ENCODE measurements around the gene PDE8B. TPM values are rescaled to one million over a fixed set of nuclear protein-coding genes. Genes with fewer than 3 reads are reported as not detected.
A peak's percentile ranks its signal among the peaks of the same experiment; 100 is the strongest.

The PDE8B gene
- total RNA-seq, 1 donor from 2014 or later: under 0.01 TPM

DNA sequence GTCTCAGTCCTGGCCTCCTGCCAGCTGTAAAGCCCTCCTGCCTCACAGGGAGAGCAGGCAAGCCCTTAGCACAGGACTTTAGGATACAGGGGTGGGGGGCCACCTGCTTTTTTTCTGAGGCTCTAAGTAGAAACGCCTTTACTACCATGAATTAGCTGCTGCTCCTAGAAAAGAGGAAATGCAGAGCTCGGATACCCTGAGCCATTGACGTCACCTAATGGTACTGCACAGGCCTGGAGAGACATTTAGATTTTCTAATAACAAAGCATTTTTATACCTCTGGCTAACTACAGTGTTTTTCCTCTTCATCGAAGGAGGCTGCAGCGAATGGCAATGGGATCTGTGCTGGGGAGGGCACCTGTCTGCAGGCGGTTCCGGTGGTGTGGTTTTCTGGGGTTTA, 144.6 kb downstream of the PDE8B start:
- Histone ChIP-seq H3K36me3 (ENCODE audit: control insufficient read depth, insufficient read depth, low read length) (no peaks in the 10 kb centered on the region), H3K27me3 (ENCODE audit: control insufficient read depth, insufficient read depth, low read length) (no peaks in the 10 kb centered on the region), H3K4me3 (ENCODE audit: low read depth, low read length) (no peak overlapping the region)
- TF ChIP-seq, protein P1, sequence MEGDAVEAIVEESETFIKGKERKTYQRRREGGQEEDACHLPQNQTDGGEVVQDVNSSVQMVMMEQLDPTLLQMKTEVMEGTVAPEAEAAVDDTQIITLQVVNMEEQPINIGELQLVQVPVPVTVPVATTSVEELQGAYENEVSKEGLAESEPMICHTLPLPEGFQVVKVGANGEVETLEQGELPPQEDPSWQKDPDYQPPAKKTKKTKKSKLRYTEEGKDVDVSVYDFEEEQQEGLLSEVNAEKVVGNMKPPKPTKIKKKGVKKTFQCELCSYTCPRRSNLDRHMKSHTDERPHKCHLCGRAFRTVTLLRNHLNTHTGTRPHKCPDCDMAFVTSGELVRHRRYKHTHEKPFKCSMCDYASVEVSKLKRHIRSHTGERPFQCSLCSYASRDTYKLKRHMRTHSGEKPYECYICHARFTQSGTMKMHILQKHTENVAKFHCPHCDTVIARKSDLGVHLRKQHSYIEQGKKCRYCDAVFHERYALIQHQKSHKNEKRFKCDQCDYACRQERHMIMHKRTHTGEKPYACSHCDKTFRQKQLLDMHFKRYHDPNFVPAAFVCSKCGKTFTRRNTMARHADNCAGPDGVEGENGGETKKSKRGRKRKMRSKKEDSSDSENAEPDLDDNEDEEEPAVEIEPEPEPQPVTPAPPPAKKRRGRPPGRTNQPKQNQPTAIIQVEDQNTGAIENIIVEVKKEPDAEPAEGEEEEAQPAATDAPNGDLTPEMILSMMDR (IDR thresholded peaks at IDR 0.05; ENCODE audit: insufficient read depth, low read length, severe bottlenecking): no peak
- DNase-seq (ENCODE audit: low read depth) (no peak), FAIRE-seq (no peak)

DNA sequence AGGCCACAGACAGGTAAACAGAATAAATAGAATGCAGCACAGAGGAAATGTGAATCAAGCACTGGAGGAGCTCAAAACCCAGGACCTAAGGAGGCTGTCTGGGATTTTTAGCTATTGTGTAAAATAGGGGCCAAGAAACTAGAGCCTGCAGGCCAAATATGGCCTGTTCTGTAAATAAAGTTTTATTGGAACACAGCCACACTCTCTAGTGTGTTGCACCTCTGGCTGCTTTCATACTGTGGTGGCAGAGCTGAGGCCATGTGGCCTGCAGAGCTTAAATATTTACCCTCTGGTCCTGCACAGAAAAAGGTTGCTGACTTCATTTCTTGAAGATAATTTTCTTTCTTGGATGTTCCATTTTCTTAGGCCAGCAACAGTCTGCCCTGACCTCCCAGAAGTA, 145.3 kb downstream of the PDE8B start:
- H3K4me3 ChIP-seq (ENCODE audit: low read depth, low read length): no peak overlapping the region
- no peaks in the 10 kb centered on the region for H3K36me3 ChIP-seq (ENCODE audit: control insufficient read depth, insufficient read depth, low read length)
- TF ChIP-seq, protein P1 (IDR thresholded peaks at IDR 0.05; ENCODE audit: insufficient read depth, low read length, severe bottlenecking): no peak
- DNase-seq (ENCODE audit: low read depth): no peak
- H3K27me3 ChIP-seq (ENCODE audit: control insufficient read depth, insufficient read depth, low read length): no peaks in the 10 kb centered on the region
- FAIRE-seq: no peak

DNA sequence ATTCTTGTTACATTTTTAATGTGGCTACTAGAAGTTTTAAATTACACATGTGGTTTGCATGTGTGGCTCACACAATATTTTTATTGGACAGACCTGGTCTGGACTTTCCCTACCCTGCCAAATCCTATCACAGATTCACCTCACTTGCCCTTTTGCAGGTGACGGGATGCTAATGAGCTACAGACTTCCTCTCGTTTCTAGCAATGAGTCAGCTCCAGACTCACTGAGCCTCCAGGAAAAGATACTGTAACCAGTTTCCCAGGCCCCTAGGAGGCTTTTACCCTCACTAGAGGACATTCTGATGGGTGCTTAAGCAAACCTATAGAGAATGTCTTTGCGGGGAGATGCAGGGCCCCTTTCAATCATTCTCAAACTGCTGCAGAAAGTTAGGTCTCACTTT, 146.3 kb downstream of the PDE8B start:
- DNase-seq (ENCODE audit: low read depth) (peak; percentile 56), FAIRE-seq (no peak)
- Histone ChIP-seq H3K27me3 (ENCODE audit: control insufficient read depth, insufficient read depth, low read length) (no peaks in the 10 kb centered on the region), H3K4me3 (ENCODE audit: low read depth, low read length) (no peak overlapping the region), H3K36me3 (ENCODE audit: control insufficient read depth, insufficient read depth, low read length) (no peaks in the 10 kb centered on the region)
- TF ChIP-seq, protein P1 (IDR thresholded peaks at IDR 0.05; ENCODE audit: insufficient read depth, low read length, severe bottlenecking): no peak

DNA sequence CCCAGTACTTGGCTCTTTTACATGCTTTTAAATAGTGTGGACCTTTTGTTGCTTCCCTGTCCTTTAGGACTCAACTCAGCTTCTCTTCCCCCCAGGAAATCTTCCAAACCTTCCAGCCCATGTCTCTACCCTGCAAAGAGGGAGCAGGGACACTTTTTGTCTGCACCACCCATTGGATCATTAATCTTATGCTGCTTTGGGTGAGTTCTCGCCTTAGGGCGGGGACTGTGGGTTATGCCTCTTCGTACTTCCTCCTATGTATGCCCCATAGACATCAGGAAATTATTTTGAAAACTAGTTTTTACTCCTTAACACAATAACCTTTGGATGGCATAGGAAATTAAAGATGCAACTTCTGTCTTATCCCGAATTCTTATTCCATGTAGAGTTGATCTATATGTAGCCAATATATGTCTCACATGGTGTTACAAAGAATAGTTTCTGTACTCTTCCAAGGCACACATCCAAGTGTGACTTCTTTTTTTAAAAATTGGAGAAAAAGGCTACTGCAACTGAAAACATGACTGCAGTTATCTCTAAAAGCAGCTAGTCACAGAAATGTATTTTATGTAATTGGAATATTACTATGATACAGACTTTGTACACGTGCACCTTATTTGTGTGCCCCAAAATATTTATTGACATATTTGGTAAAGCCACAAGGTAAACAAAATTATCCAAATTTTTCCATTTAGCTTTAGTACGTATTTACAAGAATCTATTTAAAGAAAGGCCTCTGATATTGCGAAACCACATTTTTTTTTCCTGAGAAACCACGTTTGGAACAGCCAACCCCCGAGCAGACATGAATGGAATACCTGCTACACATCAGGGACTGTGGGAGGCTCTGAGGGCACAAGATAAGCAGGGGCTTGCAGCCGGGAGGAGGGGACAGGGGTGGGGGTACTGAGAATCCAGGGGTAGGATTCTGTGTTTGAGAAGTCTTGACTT, 148.1 kb downstream of the PDE8B start:
- Histone ChIP-seq H3K4me3 (ENCODE audit: low read depth, low read length) (no peak overlapping the region), H3K36me3 (ENCODE audit: control insufficient read depth, insufficient read depth, low read length) (no peaks in the 10 kb centered on the region), H3K27me3 (ENCODE audit: control insufficient read depth, insufficient read depth, low read length) (no peaks in the 10 kb centered on the region)
- DNase-seq (ENCODE audit: low read depth): peak; percentile 20
- TF ChIP-seq, protein P1 (IDR thresholded peaks at IDR 0.05; ENCODE audit: insufficient read depth, low read length, severe bottlenecking): no peak
- no peak for FAIRE-seq

DNA sequence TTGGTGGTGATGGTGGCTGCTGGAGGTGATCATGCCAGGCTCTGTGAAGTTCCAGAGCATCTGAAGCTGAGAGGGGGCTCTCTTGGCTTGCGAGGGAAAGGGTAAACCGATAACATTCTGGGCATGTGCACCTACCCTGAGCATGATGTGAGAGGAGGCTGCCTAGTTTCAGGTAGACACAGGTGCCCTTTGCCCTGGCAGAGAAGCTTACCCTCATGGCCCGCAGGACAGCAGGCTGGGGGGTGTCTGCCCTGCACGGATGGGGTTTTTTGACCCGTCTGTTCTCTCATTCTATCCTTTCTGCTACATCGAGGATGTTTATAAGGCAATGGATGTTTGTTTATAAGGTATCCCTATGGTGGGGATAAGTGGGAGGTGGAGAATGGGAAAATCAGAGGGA, 148.8 kb downstream of the PDE8B start:
- TF ChIP-seq, protein P1 (IDR thresholded peaks at IDR 0.05; ENCODE audit: insufficient read depth, low read length, severe bottlenecking): no peak
- FAIRE-seq: no peak
- no peak for DNase-seq (ENCODE audit: low read depth)
- Histone ChIP-seq H3K36me3 (ENCODE audit: control insufficient read depth, insufficient read depth, low read length) (no peaks in the 10 kb centered on the region), H3K4me3 (ENCODE audit: low read depth, low read length) (no peak overlapping the region), H3K27me3 (ENCODE audit: control insufficient read depth, insufficient read depth, low read length) (no peaks in the 10 kb centered on the region)
